ENCODE results near the gene SELENOF. TPM values are rescaled to one million over a fixed set of nuclear protein-coding genes. Genes with fewer than 3 reads are reported as not detected.
"Not testable (repeated sequence)": the region's sequence is repeated elsewhere in the genome, so short reads cannot be mapped to it uniquely, and the experiment has no call there.

The SELENOF gene
- total RNA-seq, 1 donor from 2014 or later: 187 TPM

- Mint-ChIP-seq H3K27me3 (ENCODE audit: low read depth) (no peaks in the 10 kb centered on the region), H3K4me1 (ENCODE audit: low read depth) (peaks cover 27% of the 10 kb centered on the region), H3K4me3 (ENCODE audit: low read depth) (no peak within 1 kb of the TSS), H3K27ac (no peak within 1 kb of the TSS), H3K36me3 (ENCODE audit: low read depth) (peaks cover 34% of the 10 kb centered on the region), H3K9me3 (no peaks in the 10 kb centered on the region)
- no peak for DNase-seq (ENCODE audit: low spot score)
- intact Hi-C loops (cut with micrococcal nuclease): loop anchor here (1.0 to 10.0 kb wide), 6 partner anchors 50 to 1768 kb away; partner anchors contain the start of genes ODF2L and PKN2
Observed at GRCh38 chr1:86914601-86914997, 673 bp upstream of the SELENOF start, which contains the start of gene HS2ST1. Gene HS2ST1 (plus strand): TSS chr1:86914635.

- DNase-seq (ENCODE audit: low spot score): peak; percentile 25
- no peak overlapping the region for H3K27ac Mint-ChIP-seq
- H3K36me3 Mint-ChIP-seq (ENCODE audit: low read depth): peaks cover 42% of the 10 kb centered on the region
- no peak overlapping the region for H3K4me3 Mint-ChIP-seq (ENCODE audit: low read depth)
- H3K9me3 Mint-ChIP-seq: no peaks in the 10 kb centered on the region
- no peaks in the 10 kb centered on the region for H3K27me3 Mint-ChIP-seq (ENCODE audit: low read depth)
- intact Hi-C loops (cut with micrococcal nuclease): loop anchor here (5.0 to 10.0 kb wide), 3 partner anchors 49 to 1769 kb away; partner anchors contain the start of genes ODF2L and PKN2
- H3K4me1 Mint-ChIP-seq (ENCODE audit: low read depth): peaks cover 34% of the 10 kb centered on the region
Observed at GRCh38 chr1:86913399-86913895, 479 bp downstream of the SELENOF start.

- DNase-seq (ENCODE audit: low spot score): no peak
- peaks cover 34% of the 10 kb centered on the region for H3K4me1 Mint-ChIP-seq (ENCODE audit: low read depth)
- H3K27me3 Mint-ChIP-seq (ENCODE audit: low read depth): no peaks in the 10 kb centered on the region
- H3K4me3 Mint-ChIP-seq (ENCODE audit: low read depth): no peak overlapping the region
- H3K36me3 Mint-ChIP-seq (ENCODE audit: low read depth): peaks cover 47% of the 10 kb centered on the region
- H3K27ac Mint-ChIP-seq: no peak overlapping the region
- H3K9me3 Mint-ChIP-seq: no peaks in the 10 kb centered on the region
- intact Hi-C loops (cut with micrococcal nuclease): loop anchor here (5.0 to 10.0 kb wide), 3 partner anchors 48 to 1770 kb away; partner anchors contain the start of genes ODF2L and PKN2
Observed at GRCh38 chr1:86912281-86912900, 1.5 kb downstream of the SELENOF start.

GRCh38 chr1:86906419-86906818 lies 7.5 kb downstream of the SELENOF start:
- intact Hi-C loops (cut with micrococcal nuclease): no loop called here
- no peak for DNase-seq (ENCODE audit: low spot score)
- Mint-ChIP-seq H3K9me3 (no peaks in the 10 kb centered on the region), H3K4me1 (ENCODE audit: low read depth) (peaks cover 28% of the 10 kb centered on the region), H3K36me3 (ENCODE audit: low read depth) (peaks cover 53% of the 10 kb centered on the region), H3K27me3 (ENCODE audit: low read depth) (no peaks in the 10 kb centered on the region), H3K27ac (no peak overlapping the region), H3K4me3 (ENCODE audit: low read depth) (no peak overlapping the region)

GRCh38 chr1:86905875-86906274 lies 8.1 kb downstream of the SELENOF start:
- Mint-ChIP-seq H3K9me3 (no peaks in the 10 kb centered on the region), H3K27ac (no peak overlapping the region), H3K27me3 (ENCODE audit: low read depth) (no peaks in the 10 kb centered on the region), H3K4me3 (ENCODE audit: low read depth) (no peak overlapping the region), H3K36me3 (ENCODE audit: low read depth) (peaks cover 53% of the 10 kb centered on the region), H3K4me1 (ENCODE audit: low read depth) (peaks cover 23% of the 10 kb centered on the region)
- intact Hi-C loops (cut with micrococcal nuclease): no loop called here
- DNase-seq (ENCODE audit: low spot score): no peak

- H3K9me3 Mint-ChIP-seq; H3K27ac Mint-ChIP-seq; H3K4me3 Mint-ChIP-seq (ENCODE audit: low read depth); H3K4me1 Mint-ChIP-seq (ENCODE audit: low read depth); DNase-seq (ENCODE audit: low spot score); intact Hi-C loops (cut with micrococcal nuclease); H3K27me3 Mint-ChIP-seq (ENCODE audit: low read depth): not testable (repeated sequence)
- H3K36me3 Mint-ChIP-seq (ENCODE audit: low read depth): peaks cover 46% of the 10 kb centered on the region
Observed at GRCh38 chr1:86899401-86899800, 14.5 kb downstream of the SELENOF start.

- intact Hi-C loops (cut with micrococcal nuclease): no loop called here
- peaks cover 15% of the 10 kb centered on the region for H3K36me3 Mint-ChIP-seq (ENCODE audit: low read depth)
- no peak overlapping the region for H3K4me3 Mint-ChIP-seq (ENCODE audit: low read depth)
Observed at GRCh38 chr1:86888327-86888726, 25.6 kb downstream of the SELENOF start.

GRCh38 chr1:86887479-86888162 lies 26.3 kb downstream of the SELENOF start:
- intact Hi-C loops (cut with micrococcal nuclease): no loop called here
- Mint-ChIP-seq H3K9me3 (no peaks in the 10 kb centered on the region), H3K4me3 (ENCODE audit: low read depth) (no peak overlapping the region), H3K27ac (no peak overlapping the region), H3K36me3 (ENCODE audit: low read depth) (peaks cover 15% of the 10 kb centered on the region), H3K27me3 (ENCODE audit: low read depth) (no peaks in the 10 kb centered on the region), H3K4me1 (ENCODE audit: low read depth) (peaks cover 4% of the 10 kb centered on the region)
- DNase-seq (ENCODE audit: low spot score): no peak

More at GRCh38 chr1:86888327-86888726, 25.6 kb downstream of the SELENOF start:
- H3K27ac Mint-ChIP-seq: no peak overlapping the region
- no peaks in the 10 kb centered on the region for H3K27me3 Mint-ChIP-seq (ENCODE audit: low read depth)
- no peaks in the 10 kb centered on the region for H3K9me3 Mint-ChIP-seq
- H3K4me1 Mint-ChIP-seq (ENCODE audit: low read depth): peaks cover 4% of the 10 kb centered on the region
- DNase-seq (ENCODE audit: low spot score): no peak

- H3K27me3 Mint-ChIP-seq (ENCODE audit: low read depth): no peaks in the 10 kb centered on the region
- intact Hi-C loops (cut with micrococcal nuclease): no loop called here
Observed at GRCh38 chr1:86875722-86876121, 38.2 kb downstream of the SELENOF start.

GRCh38 chr1:86872086-86872485 lies 41.8 kb downstream of the SELENOF start:
- Mint-ChIP-seq H3K36me3 (ENCODE audit: low read depth) (peaks cover 21% of the 10 kb centered on the region), H3K9me3 (no peaks in the 10 kb centered on the region), H3K27ac (no peak overlapping the region), H3K4me1 (ENCODE audit: low read depth) (peaks cover 10% of the 10 kb centered on the region), H3K27me3 (ENCODE audit: low read depth) (no peaks in the 10 kb centered on the region), H3K4me3 (ENCODE audit: low read depth) (no peak overlapping the region)
- DNase-seq (ENCODE audit: low spot score): no peak
- intact Hi-C loops (cut with micrococcal nuclease): no loop called here

More at GRCh38 chr1:86875722-86876121, 38.2 kb downstream of the SELENOF start:
- no peak overlapping the region for H3K4me3 Mint-ChIP-seq (ENCODE audit: low read depth)
- H3K27ac Mint-ChIP-seq: no peak overlapping the region
- H3K9me3 Mint-ChIP-seq: no peaks in the 10 kb centered on the region
- no peak for DNase-seq (ENCODE audit: low spot score)
- H3K36me3 Mint-ChIP-seq (ENCODE audit: low read depth): peaks cover 19% of the 10 kb centered on the region
- peaks cover 3% of the 10 kb centered on the region for H3K4me1 Mint-ChIP-seq (ENCODE audit: low read depth)

- no peak for DNase-seq (ENCODE audit: low spot score)
- Mint-ChIP-seq H3K27ac (no peak overlapping the region), H3K36me3 (ENCODE audit: low read depth) (peaks cover 18% of the 10 kb centered on the region), H3K4me3 (ENCODE audit: low read depth) (no peak overlapping the region), H3K4me1 (ENCODE audit: low read depth) (peaks cover 14% of the 10 kb centered on the region), H3K9me3 (no peaks in the 10 kb centered on the region), H3K27me3 (ENCODE audit: low read depth) (no peaks in the 10 kb centered on the region)
- intact Hi-C loops (cut with micrococcal nuclease): no loop called here
Observed at GRCh38 chr1:86871001-86871400, 42.9 kb downstream of the SELENOF start.

- Mint-ChIP-seq H3K27ac (no peak overlapping the region), H3K36me3 (ENCODE audit: low read depth) (peaks cover 17% of the 10 kb centered on the region)
- intact Hi-C loops (cut with micrococcal nuclease): loop anchor here (10.0 kb wide), 1 partner anchor 46 kb away; the partner anchor contains the start of genes HS2ST1 and SELENOF
Observed at GRCh38 chr1:86868477-86868876, 45.4 kb downstream of the SELENOF start.

GRCh38 chr1:86867278-86867677 lies 46.6 kb downstream of the SELENOF start:
- intact Hi-C loops (cut with micrococcal nuclease): loop anchor here (10.0 kb wide), 1 partner anchor 48 kb away; the partner anchor contains the start of genes HS2ST1 and SELENOF
- Mint-ChIP-seq H3K4me1 (ENCODE audit: low read depth) (peaks cover 12% of the 10 kb centered on the region), H3K36me3 (ENCODE audit: low read depth) (peaks cover 20% of the 10 kb centered on the region)
- not testable (repeated sequence) for H3K4me3 Mint-ChIP-seq (ENCODE audit: low read depth); DNase-seq (ENCODE audit: low spot score); H3K27ac Mint-ChIP-seq; H3K27me3 Mint-ChIP-seq (ENCODE audit: low read depth); H3K9me3 Mint-ChIP-seq

More at GRCh38 chr1:86868477-86868876, 45.4 kb downstream of the SELENOF start:
- Mint-ChIP-seq H3K9me3 (no peaks in the 10 kb centered on the region), H3K4me1 (ENCODE audit: low read depth) (peaks cover 12% of the 10 kb centered on the region), H3K4me3 (ENCODE audit: low read depth) (no peak overlapping the region), H3K27me3 (ENCODE audit: low read depth) (no peaks in the 10 kb centered on the region)
- no peak for DNase-seq (ENCODE audit: low spot score)
